HG03064 (cell line): ENCODE measurements around the gene TRAPPC12.

Experiments used
- ATAC-seq: cut with Tn5 transposase; IDR thresholded peaks from one replicate; pipeline ENCODE4 v1.9.1; 2021; ENCODE audit warnings: low read depth; ENCODE audit not compliant: unreplicated experiment

TRAPPC12 gene

GRCh38 chr2:3527886-3528785 lies 148.6 kb downstream of the TRAPPC12 start:
- ATAC-seq = no peak
